ACC112 (cell line): ENCODE measurements around the gene ENAH.

Experiments used
- H2AFZ ChIP-seq: fragments of 200-600 bp; sonication (generic); one replicate; pipeline ENCODE4 v1.6.0; 2017; ENCODE audit warnings: antibody characterized with exemption, low read length; ENCODE audit not compliant: unreplicated experiment
- H3K27ac ChIP-seq: fragments of 200-600 bp; sonication (generic); 2 replicates; pipeline ENCODE4 v1.5.1; 2014; ENCODE audit warnings: low read depth, mild to moderate bottlenecking, antibody characterized with exemption, low read length, moderate library complexity
- H3K27me3 ChIP-seq: fragments of 200-600 bp; sonication (generic); 2 replicates; pipeline ENCODE4 v1.6.1; 2014; ENCODE audit warnings: mild to moderate bottlenecking, antibody characterized with exemption, low read length, moderate library complexity, mixed read lengths; ENCODE audit not compliant: insufficient read depth
- H3K36me3 ChIP-seq: fragments of 200-600 bp; sonication (generic); 2 replicates; pipeline ENCODE4 v1.6.1; 2016; ENCODE audit warnings: mild to moderate bottlenecking, antibody characterized with exemption, low read length, moderate library complexity, mixed read lengths; ENCODE audit not compliant: insufficient read depth
- H3K4me1 ChIP-seq: fragments of 200-600 bp; sonication (generic); one replicate; pipeline ENCODE4 v1.6.1; 2016; ENCODE audit warnings: low read length, mixed read lengths; ENCODE audit not compliant: insufficient read depth, unreplicated experiment, control insufficient read depth
- H3K4me3 ChIP-seq: fragments of 200-600 bp; sonication (generic); 2 replicates; pipeline ENCODE4 v1.5.1; 2014; ENCODE audit warnings: mild to moderate bottlenecking, low read depth, low read length
- H3K79me2 ChIP-seq: fragments of 200-600 bp; sonication (generic); one replicate; pipeline ENCODE4 v1.6.0; 2016; ENCODE audit warnings: low read length; ENCODE audit not compliant: control insufficient read depth, unreplicated experiment, insufficient read depth

The ENAH gene

GRCh38 chr1:225445639-225446594, 207.0 kb downstream of the ENAH start:
- Histone ChIP-seq H3K4me3 (no peak overlapping the region), H3K27ac (no peak overlapping the region), H3K4me1 (peaks cover 25% of the 10 kb centered on the region), H2AFZ (no peak overlapping the region), H3K27me3 (0 out of 2 replicates have a peak, but pooled peaks cover 4% of the 10 kb centered on the region), H3K79me2 (no peaks in the 10 kb centered on the region), H3K36me3 (no peaks in the 10 kb centered on the region)

DNA sequence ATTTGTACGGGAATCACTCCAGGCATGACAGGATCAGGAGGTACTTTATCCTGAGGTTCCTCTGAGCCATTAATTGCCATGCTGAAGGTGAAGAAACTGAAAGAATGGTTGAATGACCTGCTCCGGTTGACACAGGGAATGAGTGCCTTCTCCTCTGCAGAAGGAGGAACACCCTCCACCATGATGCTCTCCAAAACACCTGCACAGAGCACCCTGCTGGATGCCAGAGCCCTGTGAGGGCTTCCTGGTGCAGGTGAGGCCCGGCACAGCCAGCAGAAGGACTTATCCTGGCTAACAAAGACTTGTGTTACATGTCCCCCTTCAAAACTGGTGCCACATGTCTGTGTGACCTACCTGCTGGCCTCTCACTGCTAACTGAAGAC, 210.8 kb downstream of the ENAH start:
- no peak overlapping the region for H3K27ac ChIP-seq
- no peaks in the 10 kb centered on the region for H3K79me2 ChIP-seq
- H3K27me3 ChIP-seq: no peaks in the 10 kb centered on the region
- no peaks in the 10 kb centered on the region for H3K36me3 ChIP-seq
- H2AFZ ChIP-seq: peak overlapping the region; percentile 53
- H3K4me1 ChIP-seq: peaks cover 15% of the 10 kb centered on the region
- H3K4me3 ChIP-seq: no peak overlapping the region

GRCh38 chr1:225441314-225442122, 211.4 kb downstream of the ENAH start:
- Histone ChIP-seq H3K4me1 (peaks cover 15% of the 10 kb centered on the region), H3K4me3 (no peak overlapping the region), H3K27me3 (no peaks in the 10 kb centered on the region), H3K36me3 (no peaks in the 10 kb centered on the region), H3K27ac (no peak overlapping the region), H3K79me2 (no peaks in the 10 kb centered on the region), H2AFZ (peak overlapping the region; percentile 53)

DNA sequence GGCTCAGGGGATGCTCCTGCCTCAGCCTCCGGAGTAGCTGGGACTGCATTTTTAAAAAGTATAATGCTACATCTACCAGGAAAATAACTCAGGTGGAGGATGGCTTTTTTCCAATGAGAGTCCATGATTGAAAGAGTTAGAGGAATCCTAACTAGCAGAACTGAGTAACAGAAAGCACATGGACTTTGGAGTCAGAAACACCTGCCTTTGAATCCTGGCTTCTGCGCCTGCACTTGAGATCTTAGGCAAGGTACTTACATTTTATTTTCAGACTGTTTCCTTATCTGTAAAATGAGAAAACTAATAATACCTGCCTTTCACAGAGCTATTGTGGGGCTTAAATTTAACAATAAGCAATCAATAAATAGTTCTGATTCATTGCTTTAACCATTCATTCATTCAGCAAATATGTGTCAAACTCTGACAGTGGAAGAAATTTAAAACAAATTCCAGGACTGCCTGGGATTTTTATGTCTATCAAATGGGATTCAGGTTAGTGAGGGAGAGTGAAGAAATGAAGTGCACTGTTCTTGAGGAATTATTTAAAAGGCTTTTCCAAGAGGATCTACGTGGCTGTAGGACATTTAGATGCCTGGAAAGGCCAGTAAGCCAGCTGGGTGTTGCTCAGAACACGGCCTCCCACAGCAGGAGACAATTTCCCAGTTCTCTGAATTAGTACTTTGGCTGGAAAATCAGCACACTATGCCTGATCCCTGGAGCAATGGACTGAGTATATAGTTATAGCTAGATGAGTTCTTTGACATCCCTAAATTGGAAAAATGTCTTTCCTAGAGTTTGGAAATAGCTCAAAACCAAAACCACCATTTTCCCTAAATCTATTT, 212.3 kb downstream of the ENAH start:
- Histone ChIP-seq H3K27ac (no peak overlapping the region), H3K36me3 (no peaks in the 10 kb centered on the region), H3K79me2 (no peaks in the 10 kb centered on the region), H3K4me3 (no peak overlapping the region), H3K4me1 (peaks cover 10% of the 10 kb centered on the region), H2AFZ (no peak overlapping the region), H3K27me3 (no peaks in the 10 kb centered on the region)

DNA sequence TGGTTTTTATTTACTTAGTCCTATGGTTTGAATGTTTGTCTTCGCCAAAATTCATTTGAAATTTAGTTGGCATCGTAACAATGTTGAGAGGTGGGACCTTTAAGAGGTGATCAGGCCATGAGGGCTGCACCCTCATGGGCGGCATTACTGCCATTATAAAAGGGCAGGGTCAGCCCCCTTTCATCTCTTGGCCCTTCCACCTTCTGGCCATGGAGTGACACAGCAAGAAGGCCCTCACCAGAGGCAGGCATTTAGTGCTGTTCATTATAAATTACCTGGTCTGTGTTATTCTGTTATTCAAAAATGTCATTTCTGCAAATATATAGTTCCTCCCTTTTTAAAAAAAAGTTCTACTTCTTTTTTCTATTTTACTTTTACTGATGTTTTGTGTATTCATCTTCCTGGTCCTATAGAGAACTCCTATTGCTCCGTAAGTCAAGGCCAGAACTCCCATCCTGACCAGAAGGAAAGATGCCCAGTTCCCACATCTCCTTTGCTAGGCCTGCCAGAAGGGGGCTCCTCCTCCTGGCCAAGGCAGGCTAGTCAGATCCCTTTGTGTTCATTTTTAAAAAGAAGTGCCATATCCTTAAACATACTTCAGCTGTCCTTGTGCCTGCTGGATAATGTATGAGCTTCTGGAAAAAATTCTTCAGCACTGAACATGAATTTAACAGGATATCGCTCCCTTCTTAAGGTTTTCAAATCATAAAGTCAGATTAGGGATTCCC, 215.0 kb downstream of the ENAH start:
- Histone ChIP-seq H2AFZ (no peak overlapping the region), H3K4me1 (no peaks in the 10 kb centered on the region), H3K27me3 (no peaks in the 10 kb centered on the region), H3K27ac (no peak overlapping the region), H3K36me3 (no peaks in the 10 kb centered on the region), H3K4me3 (no peak overlapping the region), H3K79me2 (no peaks in the 10 kb centered on the region)
